Breast epithelium (tissue), 4 donors: Measurements from ENCODE around the gene MARF1. TPM values are rescaled to one million over a fixed set of nuclear protein-coding genes. Genes with fewer than 3 reads are reported as not detected.
"Not testable (repeated sequence)": the region's sequence is repeated elsewhere in the genome, so short reads cannot be mapped to it uniquely, and the experiment has no call there.

Experiments used
- DNase-seq, 2 donors: peaks; one replicate each; pipeline ENCODE4 v3.0.0-alpha.2; 2019; ENCODE audit warnings: low spot score in 2 of 2
- H3K27ac ChIP-seq, 2 donors: fragments of 200-600 bp; sonication (generic) in 1 of 2; one replicate each; pipeline ENCODE4 v1.5.1; 2016 to 2019; ENCODE audit warnings: mild to moderate bottlenecking in 1 of 2
- H3K27me3 ChIP-seq, 2 donors: fragments of 200-600 bp; sonication (generic) in 1 of 2; one replicate each; pipeline versions ENCODE4 v1.5.1 to v1.6.0; 2017 to 2019; ENCODE audit warnings: control low read depth in 1 of 2, mild to moderate bottlenecking in 1 of 2
- H3K36me3 ChIP-seq: fragments of 200-600 bp; one replicate; pipeline ENCODE4 v1.5.1; 2019
- H3K4me1 ChIP-seq, 2 donors: fragments of 200-600 bp; sonication (generic); one replicate each; pipeline ENCODE4 v1.5.1; 2016 to 2019; ENCODE audit warnings: control low read depth in 1 of 2
- H3K4me3 ChIP-seq, 3 donors: fragments of 200-600 bp; sonication (generic); 1 replicate in 2 of 3; 2 replicates in 1 of 3; pipeline ENCODE4 v1.5.1; 2016 to 2019; ENCODE audit warnings: mild to moderate bottlenecking in 3 of 3, moderate library complexity in 2 of 3
- H3K9me3 ChIP-seq, 2 donors: fragments of 200-600 bp; sonication (generic) in 1 of 2; one replicate each; pipeline ENCODE4 v1.5.1; 2016 to 2019; ENCODE audit warnings: control low read depth in 1 of 2
- POLR2A ChIP-seq: fragments of 450-650 bp; IDR thresholded peaks from one replicate; pipeline ENCODE4 v1.6.1; 2016; ENCODE audit warnings: antibody characterized with exemption, mild to moderate bottlenecking, moderate library complexity
- POLR2AphosphoS5 ChIP-seq, 3 donors: sonication (generic); formaldehyde crosslinking; IDR thresholded peaks; one replicate each; pipeline ENCODE4 v1.6.1; 2017; ENCODE audit warnings: antibody characterized with exemption in 3 of 3
- intact Hi-C: fragments of 100-400 bp; cut with DNase I; formaldehyde crosslinking; loops from one replicate; pipeline ENCODE4 v1.15.1; 2023; ENCODE audit warnings: low total_unique reads
- total RNA-seq, 3 donors: library from RNA; depleted of rRNA; stranded (reverse); fragments of >200 nt; gene quantifications; one replicate each; pipeline ENCODE4 v1.1.0, GENCODE V29; 2016
- TF ChIP-seq, protein P1 (sequence below), 3 donors: fragments of 450-650 bp; IDR thresholded peaks; one replicate each; pipeline ENCODE4 v1.5.1; 2016 to 2017; ENCODE audit warnings: antibody characterized with exemption in 3 of 3, mild to moderate bottlenecking in 3 of 3, moderate library complexity in 3 of 3

MARF1 gene
- total RNA-seq, 3 donors from 2014 or later, result 42.9 to 49.3 (median 47.5) TPM

DNA sequence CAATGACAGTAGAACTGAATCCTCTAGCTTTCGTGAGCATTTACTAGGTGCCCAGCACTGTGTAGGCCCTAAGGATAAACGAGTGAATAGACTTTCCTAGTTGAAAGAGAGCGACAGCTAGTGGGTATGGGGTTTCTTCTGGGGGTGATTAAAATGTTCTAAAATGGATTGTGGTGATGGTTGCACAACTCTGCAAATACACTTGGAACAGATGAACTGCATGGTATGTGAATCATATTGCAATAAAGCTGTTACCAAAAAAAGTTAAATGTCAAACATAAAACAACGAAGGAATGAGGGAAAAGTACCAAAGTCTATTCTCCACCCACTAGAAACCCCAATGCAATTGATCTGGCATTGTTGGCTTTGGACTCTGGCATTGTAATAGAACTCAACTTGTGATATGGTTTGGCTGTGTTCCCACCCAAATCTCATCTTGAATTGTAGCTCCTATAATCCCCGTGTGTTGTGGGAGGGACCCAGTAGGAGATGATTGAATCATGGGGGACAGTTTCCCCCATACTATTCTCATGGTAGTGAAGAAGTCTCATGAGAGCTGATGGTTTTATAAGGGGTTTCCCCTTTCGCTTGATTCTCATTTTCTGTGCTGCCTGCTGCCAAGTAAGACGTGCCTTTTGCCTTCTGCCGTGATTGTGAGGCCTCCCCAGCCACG, 70.5 kb downstream of the MARF1 start:
- Histone ChIP-seq H3K9me3 (no peaks in the 10 kb centered on the region), H3K27ac (no peak overlapping the region), H3K27me3 (no peaks in the 10 kb centered on the region), H3K4me1 (no peaks in the 10 kb centered on the region), H3K4me3 (no peak overlapping the region), H3K36me3 (no peaks in the 10 kb centered on the region)
- TF ChIP-seq, protein P1, sequence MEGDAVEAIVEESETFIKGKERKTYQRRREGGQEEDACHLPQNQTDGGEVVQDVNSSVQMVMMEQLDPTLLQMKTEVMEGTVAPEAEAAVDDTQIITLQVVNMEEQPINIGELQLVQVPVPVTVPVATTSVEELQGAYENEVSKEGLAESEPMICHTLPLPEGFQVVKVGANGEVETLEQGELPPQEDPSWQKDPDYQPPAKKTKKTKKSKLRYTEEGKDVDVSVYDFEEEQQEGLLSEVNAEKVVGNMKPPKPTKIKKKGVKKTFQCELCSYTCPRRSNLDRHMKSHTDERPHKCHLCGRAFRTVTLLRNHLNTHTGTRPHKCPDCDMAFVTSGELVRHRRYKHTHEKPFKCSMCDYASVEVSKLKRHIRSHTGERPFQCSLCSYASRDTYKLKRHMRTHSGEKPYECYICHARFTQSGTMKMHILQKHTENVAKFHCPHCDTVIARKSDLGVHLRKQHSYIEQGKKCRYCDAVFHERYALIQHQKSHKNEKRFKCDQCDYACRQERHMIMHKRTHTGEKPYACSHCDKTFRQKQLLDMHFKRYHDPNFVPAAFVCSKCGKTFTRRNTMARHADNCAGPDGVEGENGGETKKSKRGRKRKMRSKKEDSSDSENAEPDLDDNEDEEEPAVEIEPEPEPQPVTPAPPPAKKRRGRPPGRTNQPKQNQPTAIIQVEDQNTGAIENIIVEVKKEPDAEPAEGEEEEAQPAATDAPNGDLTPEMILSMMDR (IDR thresholded peaks at IDR 0.05), result no peak
- no peak for TF ChIP-seq POLR2A
- TF ChIP-seq POLR2AphosphoS5 (IDR thresholded peaks at IDR 0.05), result no peak
- intact Hi-C loops, result no loop called here
- no peak for DNase-seq

DNA sequence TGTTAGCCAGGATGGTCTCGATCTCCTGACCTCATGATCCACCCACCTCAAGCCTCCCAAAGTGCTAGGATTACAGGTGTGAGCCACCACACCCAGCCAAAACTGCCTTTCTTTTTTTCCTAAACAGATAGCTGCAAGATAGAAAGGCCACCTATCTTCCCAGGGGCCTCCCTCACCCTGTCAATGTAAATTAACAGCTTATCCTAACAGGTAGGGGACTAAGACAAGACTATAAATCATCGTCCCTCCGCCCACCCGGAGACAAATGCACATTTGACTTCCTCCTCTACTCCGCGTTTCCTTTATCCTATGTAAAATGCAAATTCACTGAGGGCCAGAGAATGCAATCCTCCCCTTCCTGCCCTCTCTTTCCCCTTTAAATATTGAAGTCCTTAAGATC, 71.4 kb downstream of the MARF1 start:
- H3K9me3 ChIP-seq, result no peaks in the 10 kb centered on the region
- H3K4me3 ChIP-seq, result no peak overlapping the region
- TF ChIP-seq, protein P1 (IDR thresholded peaks at IDR 0.05), result no peak
- TF ChIP-seq POLR2AphosphoS5 (IDR thresholded peaks at IDR 0.05) (no peak), POLR2A (no peak)
- H3K27ac ChIP-seq, result no peak overlapping the region
- no peak for DNase-seq
- H3K36me3 ChIP-seq, result no peaks in the 10 kb centered on the region
- no peaks in the 10 kb centered on the region for H3K27me3 ChIP-seq
- H3K4me1 ChIP-seq, result no peaks in the 10 kb centered on the region
- intact Hi-C loops, result no loop called here

DNA sequence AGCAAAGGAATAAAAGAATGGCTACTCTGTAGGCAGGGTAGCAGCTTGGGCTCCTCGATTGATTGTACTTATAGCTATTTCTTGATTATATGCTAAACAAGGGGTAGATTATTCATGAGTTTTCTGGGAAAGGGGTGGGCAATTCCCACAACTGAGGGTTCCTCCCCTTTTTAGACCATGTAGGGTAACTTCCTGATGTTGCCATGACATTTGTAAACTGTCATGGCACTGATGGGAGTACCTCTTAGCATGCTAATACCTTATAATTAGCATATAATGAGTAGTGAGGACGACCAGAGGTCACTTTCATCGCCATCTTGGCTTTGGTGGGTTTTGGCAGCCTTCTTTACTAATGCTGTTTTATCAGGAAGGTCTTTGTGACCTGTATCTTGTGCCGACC, 72.3 kb downstream of the MARF1 start:
- H3K27me3 ChIP-seq, intact Hi-C loops, H3K4me1 ChIP-seq, H3K9me3 ChIP-seq, H3K27ac ChIP-seq, H3K4me3 ChIP-seq, H3K36me3 ChIP-seq, DNase-seq: not testable (repeated sequence)

DNA sequence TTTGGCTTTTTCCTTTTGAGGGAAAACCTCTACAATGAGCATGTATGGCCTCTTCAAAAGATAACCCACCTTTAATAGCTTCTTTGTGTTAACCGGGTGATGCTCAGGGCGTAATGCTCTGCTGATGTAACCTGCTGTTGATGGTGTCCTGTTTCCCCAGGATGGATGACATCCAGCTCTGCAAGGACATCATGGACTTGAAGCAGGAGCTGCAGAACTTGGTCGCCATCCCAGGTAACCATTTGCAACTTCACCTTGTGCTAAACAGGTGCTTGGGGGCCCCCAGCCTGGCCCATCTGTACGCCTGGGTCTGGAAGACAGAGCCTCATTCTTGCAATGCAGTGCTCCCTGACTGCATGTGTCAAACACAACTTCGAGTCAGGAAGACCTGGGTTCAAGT, 75.1 kb downstream of the MARF1 start:
- Histone ChIP-seq H3K27me3 (no peaks in the 10 kb centered on the region), H3K36me3 (no peaks in the 10 kb centered on the region), H3K9me3 (no peaks in the 10 kb centered on the region), H3K4me3 (no peak overlapping the region), H3K4me1 (no peaks in the 10 kb centered on the region), H3K27ac (no peak overlapping the region)
- no peak for TF ChIP-seq POLR2A
- TF ChIP-seq, protein P1 (IDR thresholded peaks at IDR 0.05), result no peak
- no peak for TF ChIP-seq POLR2AphosphoS5 (IDR thresholded peaks at IDR 0.05)
- DNase-seq, result no peak
- intact Hi-C loops, result no loop called here

DNA sequence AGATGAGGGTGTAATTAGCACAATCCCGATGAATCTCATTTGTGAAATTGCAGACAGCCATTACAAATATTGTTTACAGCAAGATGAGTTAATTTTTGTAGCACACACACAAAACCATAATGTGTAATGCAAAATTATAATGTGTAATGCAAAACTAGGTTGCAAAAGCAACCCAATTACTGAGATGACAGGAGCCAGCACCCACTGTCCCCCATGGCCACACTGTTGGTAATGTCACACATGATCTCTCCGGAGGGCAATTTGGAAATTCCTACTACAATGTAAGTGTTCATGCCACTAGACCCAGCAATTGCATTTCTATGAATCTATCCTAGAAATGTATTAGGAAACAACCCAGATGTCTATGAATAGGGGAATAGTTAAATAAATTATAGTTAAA, 76.9 kb downstream of the MARF1 start:
- TF ChIP-seq, protein P1 (IDR thresholded peaks at IDR 0.05), result no peak
- no peak for TF ChIP-seq POLR2AphosphoS5 (IDR thresholded peaks at IDR 0.05)
- TF ChIP-seq POLR2A, result no peak

More for the DNA sequence above, 76.9 kb downstream of the MARF1 start:
- H3K36me3 ChIP-seq, result no peaks in the 10 kb centered on the region
- no peaks in the 10 kb centered on the region for H3K27me3 ChIP-seq
- no peaks in the 10 kb centered on the region for H3K9me3 ChIP-seq
- H3K27ac ChIP-seq, result no peak overlapping the region
- DNase-seq, result no peak
- H3K4me1 ChIP-seq, result no peaks in the 10 kb centered on the region
- intact Hi-C loops, result no loop called here
- no peak overlapping the region for H3K4me3 ChIP-seq
